Adipocyte (in vitro differentiated cells): ENCODE measurements around the gene TUBB4A.

ENCODE experiments used
- DNase-seq: peaks from one replicate; pipeline ENCODE4 v3.0.0-alpha.2; 2015; ENCODE audit warnings: low read depth
- H3K27me3 ChIP-seq: replicated peaks from 2 replicates; pipeline ENCODE4 v1.7.0; 2013; ENCODE audit warnings: mild to moderate bottlenecking, low read length, moderate library complexity; ENCODE audit not compliant: control insufficient read depth, insufficient read depth
- H3K36me3 ChIP-seq: 2 replicates; pipeline ENCODE4 v1.7.0; 2013; ENCODE audit warnings: low read length, mild to moderate bottlenecking, moderate library complexity; ENCODE audit not compliant: control insufficient read depth, insufficient read depth, severe bottlenecking
- H3K4me1 ChIP-seq: 2 replicates; pipeline ENCODE4 v1.7.0; 2013; ENCODE audit warnings: mild to moderate bottlenecking, low read length, moderate library complexity; ENCODE audit not compliant: control insufficient read depth, insufficient read depth
- H3K4me3 ChIP-seq: 2 replicates; pipeline ENCODE4 v1.7.0; 2013; ENCODE audit warnings: mild to moderate bottlenecking, low read length, moderate library complexity
- H3K9ac ChIP-seq: 2 replicates; pipeline ENCODE4 v1.7.0; 2013; ENCODE audit warnings: mild to moderate bottlenecking, low read length, moderate library complexity
- H3K9me3 ChIP-seq: 2 replicates; pipeline ENCODE4 v1.7.0; 2013; ENCODE audit warnings: mild to moderate bottlenecking, low read length, moderate library complexity; ENCODE audit not compliant: control insufficient read depth

Gene TUBB4A

DNA sequence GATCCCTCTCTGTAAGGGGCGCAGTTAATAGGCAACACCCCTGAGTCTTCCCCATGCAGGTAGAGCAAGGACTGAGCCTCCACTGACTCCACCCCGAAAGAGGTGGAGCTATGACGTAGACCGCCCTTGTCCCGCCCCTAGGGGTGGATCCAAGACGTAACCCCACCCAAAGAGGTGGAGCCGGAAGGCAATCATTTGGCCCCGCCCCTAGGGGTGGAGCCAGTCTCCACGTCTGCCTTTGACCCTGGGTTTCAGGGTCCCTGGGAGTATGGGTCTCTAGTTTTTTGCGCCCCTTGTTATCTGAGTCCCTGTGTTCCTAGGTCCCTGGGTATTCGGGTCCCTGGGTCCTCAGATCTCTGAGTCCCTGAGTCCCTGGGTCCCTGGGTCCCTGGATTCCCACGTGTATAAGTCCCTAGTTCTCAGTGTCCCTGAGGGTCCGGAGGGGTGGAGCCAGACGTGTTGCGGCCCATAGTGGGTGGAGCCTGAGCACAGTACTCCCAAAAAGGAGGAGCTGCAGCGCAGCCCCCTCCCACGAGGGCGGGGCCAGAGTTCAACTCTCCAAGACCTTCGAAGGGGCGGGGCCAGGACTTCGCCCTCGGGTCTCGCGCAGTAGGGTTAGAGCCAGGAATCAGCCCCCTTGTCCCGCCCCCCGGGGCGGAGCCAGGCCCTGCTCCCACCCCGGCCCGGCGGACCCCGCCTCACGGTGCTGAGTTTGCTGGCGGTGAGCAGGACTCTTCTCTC, 25.8 kb downstream of the TUBB4A start:
- Histone ChIP-seq H3K9ac (no peak overlapping the region), H3K36me3 (no peaks in the 10 kb centered on the region), H3K4me3 (no peak overlapping the region), H3K9me3 (no peaks in the 10 kb centered on the region), H3K27me3 (peaks cover 24% of the 10 kb centered on the region), H3K4me1 (no peaks in the 10 kb centered on the region)
- DNase-seq = peak; percentile 52

DNA sequence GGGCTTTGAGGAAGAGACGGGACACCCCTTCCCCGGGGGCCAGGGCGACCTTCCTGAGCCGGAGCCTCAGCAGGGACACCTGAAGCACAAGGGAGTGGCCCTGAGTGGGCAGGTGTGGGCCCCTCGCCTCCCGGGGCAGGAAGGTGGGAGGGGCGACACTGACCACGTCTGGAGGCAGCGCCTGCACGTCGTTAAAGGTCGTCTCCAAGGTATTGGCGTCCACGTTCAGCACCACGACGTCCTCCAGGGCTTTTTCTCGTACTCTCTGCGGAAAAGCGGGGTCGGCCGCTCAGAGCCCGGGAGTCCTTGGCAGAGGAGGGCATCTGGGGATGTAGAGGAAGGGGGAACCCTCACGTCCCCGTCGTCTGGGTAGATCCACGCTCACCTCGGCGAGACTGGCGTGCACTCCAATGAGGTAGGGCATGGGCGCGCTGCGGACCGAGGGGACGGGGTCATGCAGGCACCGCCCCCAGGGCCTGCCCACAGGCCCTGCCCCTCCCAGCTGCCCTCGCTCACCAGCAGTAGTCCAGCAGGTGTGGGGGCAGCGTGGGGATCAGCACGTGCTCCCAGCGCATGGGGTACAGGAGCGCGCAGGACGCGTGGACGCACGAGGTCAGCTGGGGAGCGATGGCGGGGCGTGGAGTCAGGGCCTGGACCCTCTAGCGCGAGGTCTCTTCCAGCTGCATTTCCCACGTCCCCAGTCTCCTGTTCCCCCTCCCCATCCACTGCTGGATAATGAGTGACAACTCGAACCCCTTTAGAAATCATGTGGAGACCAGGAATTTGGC, 26.6 kb downstream of the TUBB4A start:
- Histone ChIP-seq H3K9ac (no peak overlapping the region), H3K4me1 (no peaks in the 10 kb centered on the region), H3K4me3 (no peak overlapping the region), H3K27me3 (peaks cover 21% of the 10 kb centered on the region), H3K36me3 (no peaks in the 10 kb centered on the region), H3K9me3 (no peaks in the 10 kb centered on the region)
- no peak for DNase-seq

DNA sequence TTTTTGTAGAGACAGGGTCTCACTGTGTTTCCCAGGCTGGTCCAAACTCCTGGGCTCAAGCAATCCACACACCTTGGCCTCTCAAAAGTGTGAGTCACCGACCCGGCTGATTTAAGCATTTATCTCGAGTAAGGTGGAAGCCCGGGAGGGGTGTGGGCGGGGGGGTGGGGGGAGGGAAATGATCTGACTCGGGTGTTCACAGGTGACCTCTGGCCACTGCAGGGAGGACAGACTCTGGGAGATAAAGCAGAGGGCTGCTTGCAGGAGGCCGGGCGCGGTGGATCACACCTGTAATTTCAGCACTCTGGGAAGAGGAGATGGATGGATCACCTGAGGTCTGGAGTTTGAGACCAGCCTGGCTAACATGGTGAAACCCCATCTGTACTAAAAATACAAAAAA, 28.5 kb downstream of the TUBB4A start:
- no peak for DNase-seq
- H3K36me3 ChIP-seq = no peaks in the 10 kb centered on the region
- H3K4me3 ChIP-seq = no peak overlapping the region

DNA sequence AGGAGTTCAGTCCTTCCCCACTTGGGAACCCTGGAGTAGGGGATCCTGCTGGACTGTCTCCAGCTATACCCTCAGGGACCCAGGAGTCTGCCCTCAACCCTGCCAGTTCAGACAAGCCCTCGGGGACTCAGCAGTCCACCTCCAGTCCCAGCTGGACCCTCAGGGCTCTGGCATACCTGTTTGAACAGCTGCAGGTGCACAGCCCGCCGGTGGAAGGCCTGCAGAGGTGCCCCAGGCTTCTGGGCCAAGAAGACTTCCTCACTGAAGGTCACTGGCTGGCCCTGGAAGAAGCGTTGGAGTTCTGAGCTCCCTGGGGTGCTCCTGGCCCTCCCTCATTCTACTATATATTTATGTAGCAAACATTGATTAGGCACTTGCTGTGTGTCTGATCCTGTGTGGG, 29.4 kb downstream of the TUBB4A start:
- Histone ChIP-seq H3K36me3 (no peaks in the 10 kb centered on the region), H3K27me3 (peaks cover 29% of the 10 kb centered on the region), H3K9ac (no peak overlapping the region), H3K4me1 (no peaks in the 10 kb centered on the region), H3K9me3 (no peaks in the 10 kb centered on the region), H3K4me3 (no peak overlapping the region)
- no peak for DNase-seq

More for the DNA sequence above, 28.5 kb downstream of the TUBB4A start:
- no peaks in the 10 kb centered on the region for H3K9me3 ChIP-seq
- no peaks in the 10 kb centered on the region for H3K4me1 ChIP-seq
- H3K9ac ChIP-seq = no peak overlapping the region
- peaks cover 22% of the 10 kb centered on the region for H3K27me3 ChIP-seq

DNA sequence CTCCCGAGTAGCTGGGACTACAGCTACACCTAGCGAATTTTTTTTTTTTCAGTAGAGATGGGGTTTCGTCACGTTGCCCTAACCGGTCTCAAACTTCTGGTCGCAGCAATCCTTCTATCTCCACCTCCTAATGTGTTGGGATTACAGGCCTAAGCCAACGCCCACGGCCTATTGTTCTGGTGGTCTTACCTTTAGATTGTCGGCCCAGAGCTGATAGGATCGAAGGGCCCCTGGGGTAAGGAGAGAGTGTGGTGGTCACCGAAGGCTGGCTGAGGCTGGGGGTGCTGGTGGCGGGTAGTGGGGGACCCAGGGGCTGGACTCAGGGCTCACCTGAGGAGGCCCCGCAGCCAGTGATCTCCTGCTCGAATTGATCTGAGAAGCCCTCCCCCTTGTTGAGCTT, 31.0 kb downstream of the TUBB4A start:
- Histone ChIP-seq H3K27me3 (peaks cover 23% of the 10 kb centered on the region), H3K36me3 (no peaks in the 10 kb centered on the region)
- no peak for DNase-seq

DNA sequence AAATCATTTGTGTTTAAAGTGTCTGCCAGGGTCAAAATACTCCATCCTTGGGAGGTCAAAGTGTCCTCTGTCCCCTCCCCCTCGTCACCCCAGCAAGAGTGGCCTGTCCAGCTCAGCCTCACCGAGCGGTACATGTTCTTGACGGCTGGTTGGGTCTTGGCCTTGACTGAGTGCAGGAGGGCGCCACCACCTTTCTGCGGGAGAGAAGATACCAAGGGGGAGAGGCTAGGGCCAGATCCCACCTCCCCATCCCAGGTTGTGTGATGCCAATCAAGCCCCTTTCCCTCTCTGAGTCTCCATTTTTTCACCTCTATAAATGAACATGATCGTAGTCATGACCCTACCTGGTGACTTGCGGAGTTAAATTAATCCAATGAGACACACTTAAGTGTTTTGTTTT, 31.9 kb downstream of the TUBB4A start:
- Histone ChIP-seq H3K9me3 (no peaks in the 10 kb centered on the region), H3K4me3 (no peak overlapping the region), H3K36me3 (no peaks in the 10 kb centered on the region), H3K4me1 (no peaks in the 10 kb centered on the region), H3K27me3 (peaks cover 20% of the 10 kb centered on the region), H3K9ac (no peak overlapping the region)
- no peak for DNase-seq

More for the DNA sequence above, 31.0 kb downstream of the TUBB4A start:
- Histone ChIP-seq H3K9ac (no peak overlapping the region), H3K4me1 (no peaks in the 10 kb centered on the region), H3K9me3 (no peaks in the 10 kb centered on the region), H3K4me3 (no peak overlapping the region)

DNA sequence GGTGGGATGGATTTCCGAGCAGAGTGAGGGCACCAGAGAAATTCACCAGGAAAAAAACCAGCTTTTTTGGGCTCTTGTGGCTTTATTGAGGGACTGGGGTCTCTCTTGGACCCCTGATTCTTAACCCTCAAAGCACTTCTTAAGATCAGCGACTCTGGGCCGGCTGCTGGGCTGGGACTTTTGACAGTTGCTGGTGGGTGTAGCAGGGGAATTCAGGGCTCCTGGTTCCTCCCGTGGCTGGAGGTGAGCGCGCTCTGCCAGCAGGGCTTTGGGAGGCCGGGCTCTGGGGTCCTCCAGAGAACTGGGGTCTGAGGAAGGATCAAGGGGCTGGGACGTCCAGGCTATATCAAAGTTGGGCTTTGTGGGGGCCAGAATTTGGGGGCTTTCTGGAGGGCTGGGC, 34.7 kb downstream of the TUBB4A start:
- Histone ChIP-seq H3K4me1 (no peaks in the 10 kb centered on the region), H3K9ac (no peak overlapping the region), H3K27me3 (peaks cover 28% of the 10 kb centered on the region), H3K9me3 (no peaks in the 10 kb centered on the region), H3K36me3 (no peaks in the 10 kb centered on the region), H3K4me3 (no peak overlapping the region)
- no peak for DNase-seq

DNA sequence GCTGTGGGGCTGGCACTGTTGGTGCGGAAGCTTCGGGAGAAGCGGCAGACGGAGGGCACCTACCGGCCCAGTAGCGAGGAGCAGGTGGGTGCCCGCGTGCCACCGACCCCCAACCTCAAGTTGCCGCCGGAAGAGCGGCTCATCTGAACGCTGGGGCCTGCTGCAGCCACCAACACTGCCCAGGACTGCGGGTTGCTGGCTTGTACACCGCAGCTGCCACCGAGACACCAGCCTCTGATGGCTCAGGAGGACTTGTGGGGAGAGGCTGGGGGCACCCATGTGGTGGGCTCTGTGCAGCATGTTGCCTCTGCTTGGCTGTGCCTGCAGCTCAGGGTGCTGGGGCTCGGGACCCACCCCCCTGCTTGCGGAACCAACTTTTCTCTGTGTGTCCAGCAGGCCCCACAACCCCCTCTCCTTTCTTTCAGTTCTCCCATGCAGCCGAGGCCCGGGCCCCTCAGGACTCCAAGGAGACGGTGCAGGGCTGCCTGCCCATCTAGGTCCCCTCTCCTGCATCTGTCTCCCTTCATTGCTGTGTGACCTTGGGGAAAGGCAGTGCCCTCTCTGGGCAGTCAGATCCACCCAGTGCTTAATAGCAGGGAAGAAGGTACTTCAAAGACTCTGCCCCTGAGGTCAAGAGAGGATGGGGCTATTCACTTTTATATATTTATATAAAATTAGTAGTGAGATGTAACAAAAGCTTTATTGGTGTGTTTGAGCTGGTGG, 35.4 kb downstream of the TUBB4A start:
- Histone ChIP-seq H3K4me3 (no peak overlapping the region), H3K27me3 (peaks cover 33% of the 10 kb centered on the region), H3K4me1 (no peaks in the 10 kb centered on the region), H3K9me3 (no peaks in the 10 kb centered on the region), H3K9ac (no peak overlapping the region), H3K36me3 (no peaks in the 10 kb centered on the region)
- no peak for DNase-seq

DNA sequence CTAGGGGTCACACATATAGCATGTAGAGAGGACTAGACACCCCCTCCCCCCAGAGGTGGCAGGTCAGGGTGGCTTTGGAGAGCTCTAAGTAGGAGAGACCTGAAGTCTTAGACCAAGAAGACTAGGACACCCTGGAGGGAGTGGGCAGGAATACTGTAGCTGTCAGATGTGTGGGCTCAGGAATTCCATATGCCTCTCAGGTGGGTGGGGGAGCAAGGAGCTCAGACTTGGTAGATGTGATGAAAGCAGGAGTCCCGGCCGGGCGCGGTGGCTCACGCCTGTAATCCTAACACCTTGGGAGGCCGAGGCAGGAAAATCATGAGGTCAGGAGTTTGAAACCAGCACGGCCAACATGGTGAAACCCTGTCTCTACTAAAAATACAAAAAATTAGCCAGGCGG, 36.4 kb downstream of the TUBB4A start:
- no peaks in the 10 kb centered on the region for H3K36me3 ChIP-seq
- no peak overlapping the region for H3K9ac ChIP-seq
- DNase-seq = no peak
- H3K9me3 ChIP-seq = no peaks in the 10 kb centered on the region
- H3K4me3 ChIP-seq = no peak overlapping the region
- peaks cover 33% of the 10 kb centered on the region for H3K27me3 ChIP-seq
- H3K4me1 ChIP-seq = peaks cover under 1% of the 10 kb centered on the region

DNA sequence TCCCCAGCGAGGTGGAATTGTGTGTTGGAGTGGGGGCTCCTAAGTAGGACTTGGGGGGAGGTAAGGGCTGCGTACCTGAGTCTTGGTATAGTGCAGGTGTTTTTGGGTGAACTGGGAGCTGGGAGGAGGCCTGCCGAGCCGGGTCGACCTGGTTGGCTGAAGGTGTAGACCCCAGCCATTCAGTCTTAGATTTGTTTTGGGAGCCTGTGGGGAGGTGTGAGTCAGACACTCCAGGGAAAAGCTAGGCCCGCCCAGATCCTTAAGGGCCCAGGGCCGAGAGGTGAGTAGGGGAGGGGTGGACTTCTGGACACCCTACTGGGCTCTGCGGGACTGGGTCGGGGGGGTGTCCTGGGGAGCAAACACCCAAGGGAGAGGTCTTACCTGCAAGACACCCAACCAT, 37.1 kb downstream of the TUBB4A start:
- Histone ChIP-seq H3K4me1 (peaks cover 5% of the 10 kb centered on the region), H3K27me3 (peaks cover 33% of the 10 kb centered on the region), H3K9me3 (no peaks in the 10 kb centered on the region), H3K4me3 (no peak overlapping the region), H3K9ac (no peak overlapping the region), H3K36me3 (no peaks in the 10 kb centered on the region)
- no peak for DNase-seq
